ENCODE results near the gene SORBS2. TPM values are rescaled to one million over a fixed set of nuclear protein-coding genes. Genes with fewer than 3 reads are reported as not detected.

The SORBS2 gene
- total and polyA plus RNA-seq, 2 donors (not counting 3 experiments of a cell fraction or from before 2014, with no cell fraction given): 69.8 to 82.5 TPM

GRCh38 chr4:185654965-185655554 lies 156.9 kb downstream of the SORBS2 start:
- H3K27me3 ChIP-seq (ENCODE audit: control insufficient read depth in 2 of 2, insufficient read depth in 2 of 2, low read length in 2 of 2): no peaks in the 10 kb centered on the region
- H3K4me2 ChIP-seq (ENCODE audit: insufficient read depth, low read length): no peak overlapping the region
- no peaks in the 10 kb centered on the region for H3K79me2 ChIP-seq (ENCODE audit: control insufficient read depth, insufficient read depth, low read length)
- dilution Hi-C loops (cut with MboI; ENCODE audit: extremely low pct_ligation_motif_present, low sequenced_read_pairs) (no loop called here), intact Hi-C loops (cut with micrococcal nuclease) (loop anchor here (5.0 kb wide), 2 partner anchors 122 to 367 kb away; no protein-coding TSS in a partner anchor)
- POLR2A ChIA-PET: no interaction called here
- no peak for DNase-seq (ENCODE audit: low read depth, low spot score)
- no peak overlapping the region for H3K9ac ChIP-seq (replicated peaks; ENCODE audit: extremely low read depth, insufficient read depth, low read length)
- H2AFZ ChIP-seq (ENCODE audit: low read depth, low read length): no peak overlapping the region
- no peaks in the 10 kb centered on the region for H3K9me3 ChIP-seq (replicated peaks; ENCODE audit: control insufficient read depth, insufficient read depth, low read length)
- H3K36me3 ChIP-seq (ENCODE audit: control insufficient read depth in 2 of 2, extremely low read depth in 1 of 2, insufficient read depth in 2 of 2, low read length in 2 of 2): peaks cover 3 to 9% of the 10 kb centered on the region in 2 experiments
- H3K4me3 ChIP-seq (replicated peaks in 1 of 3; ENCODE audit: insufficient read depth in 1 of 3, low read depth in 1 of 3, low read length in 3 of 3): no peak overlapping the region
- CTCF ChIA-PET: interaction anchor here (0.7 to 3.5 kb wide), 6 partner anchors 14 to 383 kb away, joined by 3 to 15 read pairs (median 4); no protein-coding TSS in a partner anchor
- FAIRE-seq: no peak
- no peaks in the 10 kb centered on the region for H4K20me1 ChIP-seq (replicated peaks; ENCODE audit: control insufficient read depth, extremely low read depth, insufficient read depth, low read length)
- TF ChIP-seq EZH2 (IDR thresholded peaks at IDR 0.05; ENCODE audit: borderline replicate concordance, low read depth, low read length, severe bottlenecking): no peak
- no peak for TF ChIP-seq FOS (IDR thresholded peaks at IDR 0.05; ENCODE audit: borderline replicate concordance, insufficient read depth, low read length)
- TF ChIP-seq GATA2 (IDR thresholded peaks at IDR 0.05; ENCODE audit: insufficient read depth, insufficient read length, low read depth, low read length): no peak
- H3K4me1 ChIP-seq (ENCODE audit: control insufficient read depth, extremely low read depth, insufficient read depth, low read length): peaks cover 4% of the 10 kb centered on the region
- BruUV-seq (replicated peaks): no TSS peak
- no peaks in the 10 kb centered on the region for H3K9me1 ChIP-seq (replicated peaks; ENCODE audit: control insufficient read depth, extremely low read depth, insufficient read depth, low read length)
- no peak overlapping the region for H3K27ac ChIP-seq (ENCODE audit: insufficient read depth, low read depth, low read length)

- no peaks in the 10 kb centered on the region for H3K27me3 ChIP-seq (ENCODE audit: control insufficient read depth in 2 of 2, insufficient read depth in 2 of 2, low read length in 2 of 2)
- DNase-seq (ENCODE audit: low read depth, low spot score) (no peak), FAIRE-seq (no peak)
- no peak overlapping the region for H2AFZ ChIP-seq (ENCODE audit: low read depth, low read length)
- no peak overlapping the region for H3K27ac ChIP-seq (ENCODE audit: insufficient read depth, low read depth, low read length)
- BruUV-seq (replicated peaks): no TSS peak
- no peak overlapping the region for H3K9ac ChIP-seq (replicated peaks; ENCODE audit: extremely low read depth, insufficient read depth, low read length)
- POLR2A ChIA-PET: no interaction called here
- H3K4me1 ChIP-seq (ENCODE audit: control insufficient read depth, extremely low read depth, insufficient read depth, low read length): peaks cover 4% of the 10 kb centered on the region
- CTCF ChIA-PET: interaction anchor here (0.7 to 3.5 kb wide), 7 partner anchors 13 to 384 kb away, joined by 3 to 15 read pairs (median 5); no protein-coding TSS in a partner anchor
- no peaks in the 10 kb centered on the region for H3K9me3 ChIP-seq (replicated peaks; ENCODE audit: control insufficient read depth, insufficient read depth, low read length)
- no peak for TF ChIP-seq MAX (IDR thresholded peaks at IDR 0.05; ENCODE audit: insufficient read depth, insufficient read length)
- TF ChIP-seq JUN (IDR thresholded peaks at IDR 0.05; ENCODE audit: borderline replicate concordance, insufficient read depth, insufficient read length, low read depth): no peak
- no peak for TF ChIP-seq POLR2AphosphoS5 (IDR thresholded peaks at IDR 0.05; ENCODE audit: insufficient read depth, low read depth, low read length)
- TF ChIP-seq CTCF (IDR thresholded peaks at IDR 0.05; ENCODE audit: extremely low read depth in 1 of 2, insufficient read depth in 1 of 2, low read depth in 1 of 2, low read length in 2 of 2): no peak
- TF ChIP-seq EZH2 (IDR thresholded peaks at IDR 0.05; ENCODE audit: borderline replicate concordance, low read depth, low read length, severe bottlenecking): no peak
- TF ChIP-seq GATA2 (IDR thresholded peaks at IDR 0.05; ENCODE audit: insufficient read depth, insufficient read length, low read depth, low read length): no peak
- no peak for TF ChIP-seq MYC (IDR thresholded peaks at IDR 0.05; ENCODE audit: low read depth, low read length)
- TF ChIP-seq POLR2A (IDR thresholded peaks at IDR 0.05; ENCODE audit: low read depth, low read length): no peak
- TF ChIP-seq FOS (IDR thresholded peaks at IDR 0.05; ENCODE audit: borderline replicate concordance, insufficient read depth, low read length): no peak
- dilution Hi-C loops (cut with MboI; ENCODE audit: extremely low pct_ligation_motif_present, low sequenced_read_pairs) (no loop called here), intact Hi-C loops (cut with micrococcal nuclease) (no loop called here)
- H3K9me1 ChIP-seq (replicated peaks; ENCODE audit: control insufficient read depth, extremely low read depth, insufficient read depth, low read length): no peaks in the 10 kb centered on the region
- no peaks in the 10 kb centered on the region for H3K79me2 ChIP-seq (ENCODE audit: control insufficient read depth, insufficient read depth, low read length)
- no peak overlapping the region for H3K4me3 ChIP-seq (replicated peaks in 1 of 3; ENCODE audit: insufficient read depth in 1 of 3, low read depth in 1 of 3, low read length in 3 of 3)
- peaks cover 4 to 9% of the 10 kb centered on the region in 2 experiments for H3K36me3 ChIP-seq (ENCODE audit: control insufficient read depth in 2 of 2, extremely low read depth in 1 of 2, insufficient read depth in 2 of 2, low read length in 2 of 2)
- no peak overlapping the region for H3K4me2 ChIP-seq (ENCODE audit: insufficient read depth, low read length)
- H4K20me1 ChIP-seq (replicated peaks; ENCODE audit: control insufficient read depth, extremely low read depth, insufficient read depth, low read length): no peaks in the 10 kb centered on the region
Measured at GRCh38 chr4:185654311-185654710, 157.7 kb downstream of the SORBS2 start.

Data from endothelial cell of umbilical vein (primary cell).